Measurements from ENCODE around the gene ATP10D.

- no peak for TF ChIP-seq CTCF (IDR thresholded peaks at IDR 0.05)
- no peak for TF ChIP-seq POLR2A (IDR thresholded peaks at IDR 0.05)
- TF ChIP-seq EP300 (IDR thresholded peaks at IDR 0.05) = no peak
- TF ChIP-seq POLR2AphosphoS5 (IDR thresholded peaks at IDR 0.05) = no peak
These were observed 53.7 kb downstream of the ATP10D start for GRCh38 chr4:47538825-47539154.
